ENCODE results near the gene ZDHHC13. TPM values are rescaled to one million over a fixed set of nuclear protein-coding genes. Genes with fewer than 3 reads are reported as not detected.

Gene ZDHHC13
- total RNA-seq, 2 experiments from 2014 or later, result 25.1 to 27.7 TPM

GRCh38 chr11:19185516-19186052 is 68.6 kb downstream of the ZDHHC13 start:
- CTCF ChIA-PET, result no interaction called here
- Mint-ChIP-seq H3K4me1 (no peaks in the 10 kb centered on the region), H3K4me3 (no peak overlapping the region), H3K27ac (no peak overlapping the region), H3K36me3 (ENCODE audit: low read depth) (no peaks in the 10 kb centered on the region), H3K27me3 (no peaks in the 10 kb centered on the region), H3K9me3 (no peaks in the 10 kb centered on the region)
- POLR2A ChIA-PET, result no interaction called here
- DNase-seq, result no peak

- Mint-ChIP-seq H3K9me3 (no peaks in the 10 kb centered on the region), H3K27ac (no peak overlapping the region), H3K4me3 (no peak overlapping the region), H3K27me3 (no peaks in the 10 kb centered on the region), H3K4me1 (no peaks in the 10 kb centered on the region), H3K36me3 (ENCODE audit: low read depth) (no peaks in the 10 kb centered on the region)
- no peak for DNase-seq
- POLR2A ChIA-PET, result no interaction called here
- CTCF ChIA-PET, result interaction anchor here (1.5 kb wide), 1 partner anchor 45 kb away, joined by 4 read pairs; no protein-coding TSS in a partner anchor
Observed at GRCh38 chr11:19187114-19187832, 70.3 kb downstream of the ZDHHC13 start.

- Mint-ChIP-seq H3K9me3 (no peaks in the 10 kb centered on the region), H3K36me3 (ENCODE audit: low read depth) (no peaks in the 10 kb centered on the region), H3K27me3 (no peaks in the 10 kb centered on the region), H3K4me3 (no peak overlapping the region), H3K27ac (no peak overlapping the region), H3K4me1 (no peaks in the 10 kb centered on the region)
- ChIA-PET CTCF (no interaction called here), POLR2A (no interaction called here)
- DNase-seq, result no peak
Observed at GRCh38 chr11:19187833-19188258, 70.9 kb downstream of the ZDHHC13 start.

GRCh38 chr11:19191530-19192169 is 74.7 kb downstream of the ZDHHC13 start:
- ChIA-PET POLR2A (no interaction called here), CTCF (interaction anchor here (0.6 to 1.4 kb wide), 2 partner anchors 12 to 1154 kb away, joined by 3 to 5 read pairs; no protein-coding TSS in a partner anchor)
- H3K27me3 Mint-ChIP-seq, result no peaks in the 10 kb centered on the region
- DNase-seq, result no peak
- H3K4me1 Mint-ChIP-seq, result no peaks in the 10 kb centered on the region
- H3K9me3 Mint-ChIP-seq, result no peaks in the 10 kb centered on the region
- H3K4me3 Mint-ChIP-seq, result no peak overlapping the region
- H3K27ac Mint-ChIP-seq, result no peak overlapping the region
- no peaks in the 10 kb centered on the region for H3K36me3 Mint-ChIP-seq (ENCODE audit: low read depth)

GRCh38 chr11:19193916-19194315 is 76.9 kb downstream of the ZDHHC13 start:
- no peak overlapping the region for H3K4me3 Mint-ChIP-seq
- CTCF ChIA-PET, result interaction anchor here (1.0 to 1.2 kb wide), 2 partner anchors 8 to 21 kb away, joined by 3 to 5 read pairs; partner anchors contain the start of gene CSRP3

GRCh38 chr11:19194620-19195308 is 77.8 kb downstream of the ZDHHC13 start:
- Mint-ChIP-seq H3K9me3 (no peaks in the 10 kb centered on the region), H3K27me3 (peaks cover 4% of the 10 kb centered on the region), H3K4me1 (no peaks in the 10 kb centered on the region), H3K4me3 (no peak overlapping the region), H3K27ac (no peak overlapping the region), H3K36me3 (ENCODE audit: low read depth) (no peaks in the 10 kb centered on the region)
- ChIA-PET CTCF (interaction anchor here (1.2 kb wide), 1 partner anchor 21 kb away, joined by 5 read pairs; no protein-coding TSS in a partner anchor), POLR2A (no interaction called here)
- DNase-seq, result no peak

More at GRCh38 chr11:19193916-19194315, 76.9 kb downstream of the ZDHHC13 start:
- no peaks in the 10 kb centered on the region for H3K9me3 Mint-ChIP-seq
- H3K36me3 Mint-ChIP-seq (ENCODE audit: low read depth), result no peaks in the 10 kb centered on the region
- POLR2A ChIA-PET, result no interaction called here
- H3K27me3 Mint-ChIP-seq, result no peaks in the 10 kb centered on the region
- no peak overlapping the region for H3K27ac Mint-ChIP-seq
- H3K4me1 Mint-ChIP-seq, result no peaks in the 10 kb centered on the region
- no peak for DNase-seq

- CTCF ChIA-PET, result no interaction called here
- Mint-ChIP-seq H3K4me1 (no peaks in the 10 kb centered on the region), H3K27ac (no peak overlapping the region), H3K27me3 (peaks cover 12% of the 10 kb centered on the region), H3K9me3 (no peaks in the 10 kb centered on the region), H3K36me3 (ENCODE audit: low read depth) (no peaks in the 10 kb centered on the region), H3K4me3 (no peak overlapping the region)
- no peak for DNase-seq
- POLR2A ChIA-PET, result no interaction called here
Observed at GRCh38 chr11:19196432-19196831, 79.5 kb downstream of the ZDHHC13 start.

- H3K9me3 Mint-ChIP-seq, result no peaks in the 10 kb centered on the region
- H3K27me3 Mint-ChIP-seq, result peaks cover 14% of the 10 kb centered on the region
- no peak for DNase-seq
- H3K27ac Mint-ChIP-seq, result no peak overlapping the region
- POLR2A ChIA-PET, result no interaction called here
- H3K36me3 Mint-ChIP-seq (ENCODE audit: low read depth), result no peaks in the 10 kb centered on the region
- no peaks in the 10 kb centered on the region for H3K4me1 Mint-ChIP-seq
- CTCF ChIA-PET, result interaction anchor here (1.7 kb wide), 1 partner anchor 8 kb away, joined by 4 read pairs; no protein-coding TSS in a partner anchor
- H3K4me3 Mint-ChIP-seq, result no peak overlapping the region
Observed at GRCh38 chr11:19199048-19199447, 82.1 kb downstream of the ZDHHC13 start.

- H3K9me3 Mint-ChIP-seq, result no peaks in the 10 kb centered on the region
- POLR2A ChIA-PET, result no interaction called here
- H3K27ac Mint-ChIP-seq, result no peak overlapping the region
- DNase-seq, result no peak
- no peaks in the 10 kb centered on the region for H3K4me1 Mint-ChIP-seq
- H3K36me3 Mint-ChIP-seq (ENCODE audit: low read depth), result no peaks in the 10 kb centered on the region
- H3K4me3 Mint-ChIP-seq, result no peak overlapping the region
- CTCF ChIA-PET, result interaction anchor here (0.7 to 1.7 kb wide), 2 partner anchors 8 to 16 kb away, joined by 3 to 4 read pairs; no protein-coding TSS in a partner anchor
- peaks cover 14% of the 10 kb centered on the region for H3K27me3 Mint-ChIP-seq
Observed at GRCh38 chr11:19199771-19200170, 82.8 kb downstream of the ZDHHC13 start.

- Mint-ChIP-seq H3K27ac (no peak overlapping the region), H3K4me3 (no peak overlapping the region), H3K27me3 (peaks cover 14% of the 10 kb centered on the region), H3K36me3 (ENCODE audit: low read depth) (no peaks in the 10 kb centered on the region), H3K9me3 (no peaks in the 10 kb centered on the region), H3K4me1 (no peaks in the 10 kb centered on the region)
- no peak for DNase-seq
- POLR2A ChIA-PET, result no interaction called here
- CTCF ChIA-PET, result no interaction called here
Observed at GRCh38 chr11:19200410-19201201, 83.6 kb downstream of the ZDHHC13 start.

- CTCF ChIA-PET, result interaction anchor here (0.7 kb wide), 1 partner anchor 8 kb away, joined by 3 read pairs; no protein-coding TSS in a partner anchor
- H3K9me3 Mint-ChIP-seq, result no peaks in the 10 kb centered on the region
- H3K27me3 Mint-ChIP-seq, result peaks cover 24% of the 10 kb centered on the region
- no peak within 1 kb of the TSS for H3K4me3 Mint-ChIP-seq
- no peaks in the 10 kb centered on the region for H3K4me1 Mint-ChIP-seq
- DNase-seq, result no peak
- H3K27ac Mint-ChIP-seq, result no peak within 1 kb of the TSS
- POLR2A ChIA-PET, result interaction anchor here (0.6 kb wide), 1 partner anchor 22 kb away, joined by 3 read pairs; no protein-coding TSS in a partner anchor
- H3K36me3 Mint-ChIP-seq (ENCODE audit: low read depth), result no peaks in the 10 kb centered on the region
Observed at GRCh38 chr11:19201737-19202605, 85.0 kb downstream of the ZDHHC13 start, which contains the start of gene CSRP3. Gene CSRP3, minus strand, starts transcription at chr11:19201983. Its CDS starts 9,535 bp downstream, at chr11:19192448.

Data from activated CD4-positive, alpha-beta T cell treated with anti-CD3 and anti-CD28 coated beads, Interleukin-2, amount 10 ng/mL, durations not matched to agents 7 days and 5 days (primary cell).